ENCODE measurements around the gene SBF2.

GRCh38 chr11:10096987-10097386 lies 197.0 kb downstream of the SBF2 start:
- no peak for TF ChIP-seq EZH2 (IDR thresholded peaks at IDR 0.05; ENCODE audit: borderline replicate concordance, low read length)
- TF ChIP-seq CTCF (conservative IDR thresholded peaks at IDR 0.05 in 1 of 2, IDR thresholded peaks at IDR 0.05 in 1 of 2; ENCODE audit: extremely low read depth in 1 of 2, insufficient read depth in 1 of 2, low read depth in 1 of 2, low read length in 2 of 2) = no peak

Data from mammary epithelial cell (primary cell).